ENCODE data around the gene DCST2.

GRCh38 chr1:155080312-155081228 is 47.0 kb upstream of the DCST2 start:
- TF ChIP-seq, protein P1, sequence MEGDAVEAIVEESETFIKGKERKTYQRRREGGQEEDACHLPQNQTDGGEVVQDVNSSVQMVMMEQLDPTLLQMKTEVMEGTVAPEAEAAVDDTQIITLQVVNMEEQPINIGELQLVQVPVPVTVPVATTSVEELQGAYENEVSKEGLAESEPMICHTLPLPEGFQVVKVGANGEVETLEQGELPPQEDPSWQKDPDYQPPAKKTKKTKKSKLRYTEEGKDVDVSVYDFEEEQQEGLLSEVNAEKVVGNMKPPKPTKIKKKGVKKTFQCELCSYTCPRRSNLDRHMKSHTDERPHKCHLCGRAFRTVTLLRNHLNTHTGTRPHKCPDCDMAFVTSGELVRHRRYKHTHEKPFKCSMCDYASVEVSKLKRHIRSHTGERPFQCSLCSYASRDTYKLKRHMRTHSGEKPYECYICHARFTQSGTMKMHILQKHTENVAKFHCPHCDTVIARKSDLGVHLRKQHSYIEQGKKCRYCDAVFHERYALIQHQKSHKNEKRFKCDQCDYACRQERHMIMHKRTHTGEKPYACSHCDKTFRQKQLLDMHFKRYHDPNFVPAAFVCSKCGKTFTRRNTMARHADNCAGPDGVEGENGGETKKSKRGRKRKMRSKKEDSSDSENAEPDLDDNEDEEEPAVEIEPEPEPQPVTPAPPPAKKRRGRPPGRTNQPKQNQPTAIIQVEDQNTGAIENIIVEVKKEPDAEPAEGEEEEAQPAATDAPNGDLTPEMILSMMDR (IDR thresholded peaks at IDR 0.05; ENCODE audit: extremely low read depth in 1 of 2, insufficient read depth in 1 of 2, low read depth in 1 of 2, low read length in 2 of 2), result no peak
- TF ChIP-seq POLR2A (IDR thresholded peaks at IDR 0.05; ENCODE audit: low read depth, low read length) (no peak), JUN (IDR thresholded peaks at IDR 0.05; ENCODE audit: borderline replicate concordance, insufficient read depth, insufficient read length, low read depth) (no peak), FOS (IDR thresholded peaks at IDR 0.05; ENCODE audit: borderline replicate concordance, insufficient read depth, low read length) (no peak), POLR2AphosphoS5 (IDR thresholded peaks at IDR 0.05; ENCODE audit: insufficient read depth, low read depth, low read length) (no peak), EZH2 (IDR thresholded peaks at IDR 0.05; ENCODE audit: borderline replicate concordance, low read depth, low read length, severe bottlenecking) (peak; percentile 4)
- TF ChIP-seq, protein P2, sequence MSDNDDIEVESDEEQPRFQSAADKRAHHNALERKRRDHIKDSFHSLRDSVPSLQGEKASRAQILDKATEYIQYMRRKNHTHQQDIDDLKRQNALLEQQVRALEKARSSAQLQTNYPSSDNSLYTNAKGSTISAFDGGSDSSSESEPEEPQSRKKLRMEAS (IDR thresholded peaks at IDR 0.05; ENCODE audit: insufficient read depth, insufficient read length), result peak; percentile 41

Data from endothelial cell of umbilical vein (primary cell).